Neural progenitor cell (in vitro differentiated cells): Measurements from ENCODE around the gene CHAF1A.

Source experiments
- CTCF ChIP-seq: fragments of 200-600 bp; sonication (generic); IDR thresholded peaks from 2 replicates; pipeline ENCODE4 v1.5.1; 2017; ENCODE audit warnings: antibody characterized with exemption, mild to moderate bottlenecking
- EZH2 ChIP-seq: fragments of 200-600 bp; sonication (generic); IDR thresholded peaks from 2 replicates; pipeline ENCODE4 v1.6.1; 2017; ENCODE audit warnings: antibody characterized with exemption, mild to moderate bottlenecking, moderate library complexity

GRCh38 chr19:4434391-4434790 is 32.0 kb downstream of the CHAF1A start:
- TF ChIP-seq CTCF (no peak), EZH2 (no peak)
